ENCODE results near the gene HSF2BP.

- no peak for TF ChIP-seq TAF1 (IDR thresholded peaks at IDR 0.05; ENCODE audit: low read depth)
- TF ChIP-seq CTCF (IDR thresholded peaks at IDR 0.05; ENCODE audit: poor library complexity, severe bottlenecking) = no peak
- no peak for TF ChIP-seq REST (IDR thresholded peaks at IDR 0.05; ENCODE audit: borderline replicate concordance)
- TF ChIP-seq POLR2AphosphoS5 (IDR thresholded peaks at IDR 0.05) = no peak
- TF ChIP-seq RAD21 (conservative IDR thresholded peaks at IDR 0.05) = no peak
Observed at GRCh38 chr21:43690346-43690745, 31.1 kb upstream of the HSF2BP start.
